ENCODE data around the gene AP5Z1.

Gene AP5Z1

GRCh38 chr7:4835398-4836205 is 60.2 kb downstream of the AP5Z1 start:
- Histone ChIP-seq H3K4me1 (ENCODE audit: low read length) (no peaks in the 10 kb centered on the region), H3K9me3 (ENCODE audit: insufficient read depth, low read length) (no peaks in the 10 kb centered on the region), H3K4me3 (ENCODE audit: low read length) (no peak overlapping the region), H2AFZ (ENCODE audit: low read depth, low read length) (no peak overlapping the region), H4K20me1 (ENCODE audit: insufficient read depth, low read length) (no peaks in the 10 kb centered on the region), H3K27me3 (ENCODE audit: low read depth, low read length) (no peaks in the 10 kb centered on the region), H3K9ac (ENCODE audit: low read length) (no peak overlapping the region), H3K4me2 (ENCODE audit: low read length) (no peak overlapping the region), H3K36me3 (replicated peaks; ENCODE audit: low read depth, low read length) (no peaks in the 10 kb centered on the region), H3K79me2 (ENCODE audit: low read length) (no peaks in the 10 kb centered on the region), H3K27ac (ENCODE audit: low read length) (no peak overlapping the region)
- TF ChIP-seq CTCF (IDR thresholded peaks at IDR 0.05; ENCODE audit: low read depth, low read length) (no peak), EZH2phosphoT487 (IDR thresholded peaks at IDR 0.05; ENCODE audit: low read depth) (no peak)

GRCh38 chr7:4836206-4836661 is 60.8 kb downstream of the AP5Z1 start:
- H3K4me1 ChIP-seq (ENCODE audit: low read length): no peaks in the 10 kb centered on the region
- no peaks in the 10 kb centered on the region for H4K20me1 ChIP-seq (ENCODE audit: insufficient read depth, low read length)
- H3K4me3 ChIP-seq (ENCODE audit: low read length): no peak overlapping the region
- TF ChIP-seq EZH2phosphoT487 (IDR thresholded peaks at IDR 0.05; ENCODE audit: low read depth) (no peak), CTCF (IDR thresholded peaks at IDR 0.05; ENCODE audit: low read depth, low read length) (no peak)
- no peak overlapping the region for H2AFZ ChIP-seq (ENCODE audit: low read depth, low read length)
- no peak overlapping the region for H3K9ac ChIP-seq (ENCODE audit: low read length)
- H3K27ac ChIP-seq (ENCODE audit: low read length): no peak overlapping the region
- no peaks in the 10 kb centered on the region for H3K36me3 ChIP-seq (replicated peaks; ENCODE audit: low read depth, low read length)
- H3K79me2 ChIP-seq (ENCODE audit: low read length): no peaks in the 10 kb centered on the region
- no peak overlapping the region for H3K4me2 ChIP-seq (ENCODE audit: low read length)
- H3K9me3 ChIP-seq (ENCODE audit: insufficient read depth, low read length): no peaks in the 10 kb centered on the region
- H3K27me3 ChIP-seq (ENCODE audit: low read depth, low read length): no peaks in the 10 kb centered on the region

GRCh38 chr7:4837041-4837802 is 61.8 kb downstream of the AP5Z1 start:
- Histone ChIP-seq H2AFZ (ENCODE audit: low read depth, low read length) (no peak overlapping the region), H3K79me2 (ENCODE audit: low read length) (no peaks in the 10 kb centered on the region), H3K4me2 (ENCODE audit: low read length) (no peak overlapping the region), H3K4me1 (ENCODE audit: low read length) (no peaks in the 10 kb centered on the region), H4K20me1 (ENCODE audit: insufficient read depth, low read length) (no peaks in the 10 kb centered on the region), H3K27me3 (ENCODE audit: low read depth, low read length) (no peaks in the 10 kb centered on the region), H3K27ac (ENCODE audit: low read length) (no peak overlapping the region), H3K4me3 (ENCODE audit: low read length) (no peak overlapping the region), H3K36me3 (replicated peaks; ENCODE audit: low read depth, low read length) (no peaks in the 10 kb centered on the region), H3K9ac (ENCODE audit: low read length) (no peak overlapping the region), H3K9me3 (ENCODE audit: insufficient read depth, low read length) (no peaks in the 10 kb centered on the region)
- TF ChIP-seq CTCF (IDR thresholded peaks at IDR 0.05; ENCODE audit: low read depth, low read length) (no peak), EZH2phosphoT487 (IDR thresholded peaks at IDR 0.05; ENCODE audit: low read depth) (no peak)
